GM18520 (cell line): ENCODE results near the gene DGKB.

Source experiments
- ATAC-seq: cut with Tn5 transposase; IDR thresholded peaks from one replicate; pipeline ENCODE4 v1.9.1; 2021; ENCODE audit not compliant: unreplicated experiment

The DGKB gene

GRCh38 chr7:14691034-14691433 lies 211.5 kb downstream of the DGKB start:
- ATAC-seq: no peak

DNA sequence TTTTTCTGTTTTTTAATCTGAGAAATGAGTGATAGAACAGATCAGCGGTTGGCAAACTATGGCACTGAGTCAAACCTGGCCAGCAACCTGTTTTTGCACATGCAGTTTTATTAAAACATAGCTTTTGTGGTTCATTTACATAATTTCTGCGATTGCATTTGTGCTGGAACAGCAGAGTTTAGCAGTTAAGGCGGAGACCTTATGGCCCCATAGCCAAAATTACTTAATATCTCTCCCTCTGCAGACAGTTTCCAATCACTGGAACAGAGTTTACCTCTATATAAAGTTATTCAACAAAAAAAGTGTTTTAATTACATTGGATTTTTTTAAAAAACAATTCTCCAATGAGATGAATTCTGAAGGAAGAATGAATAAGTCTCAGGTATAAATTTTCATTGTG lies 212.1 kb downstream of the DGKB start:
- ATAC-seq: no peak

- ATAC-seq: no peak
Observed at GRCh38 chr7:14690075-14690474, 212.5 kb downstream of the DGKB start.

GRCh38 chr7:14688208-14688607 lies 214.3 kb downstream of the DGKB start:
- no peak for ATAC-seq

GRCh38 chr7:14687777-14688176 lies 214.8 kb downstream of the DGKB start:
- ATAC-seq: no peak

- no peak for ATAC-seq
Observed at GRCh38 chr7:14687241-14687640, 215.3 kb downstream of the DGKB start.

DNA sequence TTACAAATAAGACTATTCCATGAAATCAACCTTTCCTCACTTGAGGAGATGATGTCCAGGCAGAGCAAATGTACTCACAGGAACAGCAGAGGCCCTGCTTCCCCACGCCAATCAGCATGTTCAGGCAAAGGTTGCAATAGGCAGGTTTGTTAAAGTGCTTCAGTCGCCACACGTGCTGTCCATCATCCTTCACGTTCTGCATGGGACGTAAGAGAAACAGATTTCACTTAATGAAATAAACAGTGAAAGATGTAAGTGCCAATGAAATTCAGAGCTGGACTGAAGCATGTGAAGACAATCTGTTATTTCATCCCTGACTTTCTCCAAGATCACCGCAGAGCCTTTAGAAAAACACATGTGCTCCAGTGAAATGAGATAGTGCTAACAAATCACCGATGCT lies 217.4 kb downstream of the DGKB start:
- ATAC-seq: no peak

DNA sequence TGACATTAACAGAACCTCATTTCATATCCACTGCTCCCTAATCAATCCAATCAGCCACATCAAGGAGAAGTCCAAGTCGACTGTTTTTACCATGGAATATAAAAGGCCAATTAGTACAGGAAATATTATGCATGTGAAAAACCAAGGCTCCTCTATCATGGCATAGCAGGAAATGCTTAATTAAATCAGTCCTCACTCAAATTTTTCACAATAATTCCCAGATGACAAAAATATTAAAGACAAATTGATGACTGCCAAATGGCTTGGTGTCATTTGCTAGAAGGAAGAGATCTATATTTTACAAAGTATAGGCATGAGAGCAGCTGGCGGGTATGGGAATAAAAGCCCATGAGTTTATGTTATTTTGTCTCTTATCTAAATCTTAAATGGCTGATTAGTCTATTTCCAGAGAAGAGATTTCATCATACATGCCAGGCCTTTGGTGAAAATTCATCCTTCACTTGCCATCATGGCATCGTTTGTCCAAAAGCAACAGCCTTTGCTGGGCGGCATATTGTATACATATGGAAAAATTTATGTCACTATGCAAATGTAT lies 219.6 kb downstream of the DGKB start:
- no peak for ATAC-seq

DNA sequence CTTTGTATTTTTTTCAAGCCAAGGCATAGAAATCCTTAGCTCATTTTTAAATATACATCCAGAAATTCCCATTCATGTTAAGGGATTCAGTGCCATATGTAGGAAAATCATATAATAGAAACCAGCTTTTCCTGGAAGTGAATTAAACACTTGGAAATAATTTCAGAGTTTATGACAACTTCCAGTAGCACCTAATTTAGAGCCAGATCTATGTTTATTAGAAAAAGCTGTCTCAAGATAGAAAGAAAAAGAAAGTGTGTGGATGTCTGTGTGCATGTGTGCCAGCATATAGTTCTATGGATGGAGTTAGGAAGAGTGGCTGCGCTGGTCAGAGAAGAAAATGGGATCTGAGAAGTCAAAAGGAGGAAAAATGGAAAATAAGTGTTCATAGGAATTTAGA lies 225.7 kb downstream of the DGKB start:
- no peak for ATAC-seq

DNA sequence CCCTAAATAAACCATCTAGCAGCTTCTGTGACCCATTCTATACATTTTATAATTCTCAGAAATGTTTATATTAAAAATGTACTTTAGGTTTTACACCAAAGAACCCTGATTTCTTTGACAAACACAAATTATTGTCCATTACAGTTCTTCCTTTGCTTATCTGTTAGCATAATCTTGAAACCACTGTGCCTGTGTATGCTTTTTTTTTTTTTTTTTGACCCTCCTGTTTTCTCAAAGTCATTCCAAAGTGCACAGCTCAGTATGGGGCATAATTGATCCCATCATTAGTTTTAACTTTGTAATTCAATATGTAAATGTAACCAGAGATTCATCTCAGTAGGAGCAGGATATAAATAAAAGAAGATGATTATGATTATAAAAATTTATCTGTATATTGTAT lies 229.3 kb downstream of the DGKB start:
- ATAC-seq: no peak

- no peak for ATAC-seq
Observed at GRCh38 chr7:14666913-14667312, 235.6 kb downstream of the DGKB start.

- no peak for ATAC-seq
Observed at GRCh38 chr7:14666304-14666703, 236.2 kb downstream of the DGKB start.

DNA sequence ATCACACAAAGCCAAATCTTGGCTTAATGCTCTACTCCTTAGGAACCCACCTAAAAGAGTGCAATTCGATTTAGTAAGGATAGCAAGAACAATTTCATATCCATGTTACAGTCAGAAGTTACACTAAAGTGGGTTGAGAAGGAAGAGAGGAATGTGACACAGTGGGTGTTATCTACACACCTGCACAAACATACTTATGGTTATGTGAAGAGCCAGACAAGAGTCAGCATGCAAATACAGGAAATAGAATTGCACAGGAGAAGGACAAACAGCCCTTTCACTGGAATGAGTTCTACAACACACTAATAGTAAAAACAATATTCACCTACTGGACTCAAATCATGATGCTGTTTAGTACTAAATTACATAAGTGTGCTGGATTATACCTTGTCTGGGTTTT lies 262.8 kb downstream of the DGKB start:
- no peak for ATAC-seq

- ATAC-seq: no peak
Observed at GRCh38 chr7:14639329-14639728, 263.2 kb downstream of the DGKB start.

GRCh38 chr7:14637968-14638367 lies 264.6 kb downstream of the DGKB start:
- ATAC-seq: no peak

DNA sequence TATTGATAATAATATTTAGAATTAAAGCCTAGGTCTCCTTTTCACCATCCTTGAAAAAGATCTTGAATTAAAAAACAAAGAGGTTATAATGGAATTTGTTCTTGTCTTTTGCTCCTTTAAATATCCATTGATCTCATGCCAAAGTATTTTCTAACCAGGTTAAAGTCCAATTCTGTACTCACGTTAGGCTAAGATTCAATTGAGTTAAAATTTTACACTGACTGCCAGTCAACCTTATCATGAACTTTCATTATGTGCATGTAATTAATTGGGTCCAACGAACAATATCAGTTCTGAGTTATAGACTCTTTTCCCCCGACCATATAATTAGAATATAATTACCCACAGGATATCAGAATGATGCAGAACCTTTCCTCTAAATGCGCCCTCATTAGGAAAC lies 266.6 kb downstream of the DGKB start:
- ATAC-seq: no peak

- ATAC-seq: no peak
Observed at GRCh38 chr7:14630048-14630447, 272.5 kb downstream of the DGKB start.

- ATAC-seq: no peak
Observed at GRCh38 chr7:14628516-14628915, 274.0 kb downstream of the DGKB start.

DNA sequence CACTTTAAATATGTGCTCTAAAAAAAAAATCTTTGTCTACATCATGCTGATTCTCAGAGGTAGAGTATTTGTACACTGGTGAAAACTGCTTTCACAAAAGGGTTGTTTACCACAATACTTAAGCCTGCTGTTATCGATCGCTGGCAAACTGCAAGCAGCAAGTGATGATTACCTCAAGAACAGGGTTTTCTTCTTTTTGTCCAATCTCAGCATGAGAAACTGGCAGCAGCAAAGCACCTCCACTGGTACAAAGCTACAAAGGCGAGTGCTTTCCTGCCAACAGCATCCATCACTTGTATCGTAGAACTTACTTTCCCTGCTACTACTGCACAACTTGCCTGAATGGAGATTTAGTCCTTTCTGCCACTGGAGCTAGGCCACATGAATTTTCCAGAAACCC lies 276.5 kb downstream of the DGKB start:
- ATAC-seq: no peak

- ATAC-seq: no peak
Observed at GRCh38 chr7:14622559-14622958, 280.0 kb downstream of the DGKB start.

DNA sequence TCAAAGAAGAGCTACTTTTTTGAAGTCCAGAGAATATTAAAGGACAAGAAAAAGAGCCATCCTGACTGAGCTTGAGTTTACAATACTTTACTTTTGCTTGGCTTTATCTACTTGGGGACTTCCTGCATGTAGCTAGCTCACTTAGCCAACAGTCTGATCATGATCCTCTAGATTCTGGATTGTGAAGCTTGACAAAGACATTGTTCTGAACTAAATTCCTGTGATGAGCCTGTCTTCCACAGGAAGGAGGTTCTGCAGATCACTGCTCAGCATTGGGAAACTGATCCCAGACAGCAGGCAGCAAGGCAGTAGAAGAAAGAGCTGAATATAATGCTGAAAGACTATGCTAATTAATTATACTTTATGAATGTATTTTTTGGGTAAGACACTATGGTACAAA lies 296.4 kb downstream of the DGKB start:
- no peak for ATAC-seq

- no peak for ATAC-seq
Observed at GRCh38 chr7:14604606-14605005, 297.9 kb downstream of the DGKB start.

GRCh38 chr7:14602851-14603250 lies 299.7 kb downstream of the DGKB start:
- ATAC-seq: no peak
